ENCODE data around the gene AGFG1.

DNA sequence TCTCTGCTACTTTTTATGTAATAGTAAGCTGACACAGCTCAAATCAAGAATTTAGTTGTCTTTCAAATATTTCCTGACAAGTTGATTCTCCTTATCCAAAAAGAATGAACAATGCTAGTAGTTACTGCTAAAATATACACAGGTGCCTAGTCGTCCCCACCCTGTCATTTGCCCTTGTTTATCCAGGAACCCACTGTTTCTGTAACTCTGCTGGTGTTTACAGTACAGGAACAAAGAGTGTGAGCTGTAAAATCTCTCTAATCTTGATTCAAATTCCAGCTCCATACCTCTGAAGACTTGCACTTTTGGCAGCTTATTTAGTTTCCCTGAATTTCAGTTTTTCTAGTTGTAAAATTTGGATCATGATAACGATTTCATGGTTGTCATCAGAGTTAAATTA, 105.6 kb downstream of the AGFG1 start:
- TF ChIP-seq, protein P1, sequence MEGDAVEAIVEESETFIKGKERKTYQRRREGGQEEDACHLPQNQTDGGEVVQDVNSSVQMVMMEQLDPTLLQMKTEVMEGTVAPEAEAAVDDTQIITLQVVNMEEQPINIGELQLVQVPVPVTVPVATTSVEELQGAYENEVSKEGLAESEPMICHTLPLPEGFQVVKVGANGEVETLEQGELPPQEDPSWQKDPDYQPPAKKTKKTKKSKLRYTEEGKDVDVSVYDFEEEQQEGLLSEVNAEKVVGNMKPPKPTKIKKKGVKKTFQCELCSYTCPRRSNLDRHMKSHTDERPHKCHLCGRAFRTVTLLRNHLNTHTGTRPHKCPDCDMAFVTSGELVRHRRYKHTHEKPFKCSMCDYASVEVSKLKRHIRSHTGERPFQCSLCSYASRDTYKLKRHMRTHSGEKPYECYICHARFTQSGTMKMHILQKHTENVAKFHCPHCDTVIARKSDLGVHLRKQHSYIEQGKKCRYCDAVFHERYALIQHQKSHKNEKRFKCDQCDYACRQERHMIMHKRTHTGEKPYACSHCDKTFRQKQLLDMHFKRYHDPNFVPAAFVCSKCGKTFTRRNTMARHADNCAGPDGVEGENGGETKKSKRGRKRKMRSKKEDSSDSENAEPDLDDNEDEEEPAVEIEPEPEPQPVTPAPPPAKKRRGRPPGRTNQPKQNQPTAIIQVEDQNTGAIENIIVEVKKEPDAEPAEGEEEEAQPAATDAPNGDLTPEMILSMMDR (IDR thresholded peaks at IDR 0.05), result no peak
- TF ChIP-seq POLR2A (IDR thresholded peaks at IDR 0.05), result no peak
- no peak for TF ChIP-seq EP300 (IDR thresholded peaks at IDR 0.05)
